Forelimb muscle (tissue), 1 donor: ENCODE data around the gene LSS. TPM values are rescaled to one million over a fixed set of nuclear protein-coding genes. Genes with fewer than 3 reads are reported as not detected.

Experiments
- DNase-seq: peaks from one replicate; pipeline ENCODE4 v3.0.0-alpha.2; 2013; ENCODE audit warnings: low read depth
- polyA plus RNA-seq: library from polyadenylated mRNA; unstranded; fragments of 120-200 nt; gene quantifications from one replicate; pipeline ENCODE4 v1.2.1, GENCODE V29; 2013; ENCODE audit not compliant: insufficient read length

LSS gene
- polyA plus RNA-seq, 1 donor = 32.0 TPM

- DNase-seq = no peak
These were observed 9.5 kb downstream of the LSS start for GRCh38 chr21:46218906-46219590.

- no peak for DNase-seq
These were observed 10.9 kb downstream of the LSS start for GRCh38 chr21:46217511-46218196.

GRCh38 chr21:46216132-46216747 lies 12.3 kb downstream of the LSS start:
- DNase-seq = no peak

- DNase-seq = no peak
These were observed 13.0 kb downstream of the LSS start for GRCh38 chr21:46215436-46216131.

GRCh38 chr21:46214478-46215340 lies 13.9 kb downstream of the LSS start:
- DNase-seq = no peak

- no peak for DNase-seq
These were observed 14.8 kb downstream of the LSS start for GRCh38 chr21:46213620-46214286.

- DNase-seq = no peak
These were observed 15.7 kb downstream of the LSS start for GRCh38 chr21:46212721-46213484.

GRCh38 chr21:46211786-46212720 lies 16.5 kb downstream of the LSS start:
- no peak for DNase-seq

- DNase-seq = no peak
These were observed 17.2 kb downstream of the LSS start for GRCh38 chr21:46211376-46211775.

GRCh38 chr21:46210378-46211136 lies 18.0 kb downstream of the LSS start:
- DNase-seq = no peak

- DNase-seq = no peak
These were observed 19.5 kb downstream of the LSS start for GRCh38 chr21:46208761-46209721.

- no peak for DNase-seq
These were observed 20.5 kb downstream of the LSS start for GRCh38 chr21:46207920-46208591.

- no peak for DNase-seq
These were observed 21.3 kb downstream of the LSS start for GRCh38 chr21:46207006-46207919.

GRCh38 chr21:46206163-46207005 lies 22.2 kb downstream of the LSS start:
- DNase-seq = no peak
